ENCODE data around the gene FAM120C. TPM values are rescaled to one million over a fixed set of nuclear protein-coding genes. Genes with fewer than 3 reads are reported as not detected.

FAM120C gene
- total RNA-seq, 1 donor from 2014 or later, result 0.53 TPM

- no peak for FAIRE-seq
- Histone ChIP-seq H3K4me3 (ENCODE audit: low read depth, low read length) (no peak overlapping the region), H3K27me3 (ENCODE audit: control insufficient read depth, insufficient read depth, low read length) (no peaks in the 10 kb centered on the region), H3K36me3 (ENCODE audit: control insufficient read depth, insufficient read depth, low read length) (no peaks in the 10 kb centered on the region)
- TF ChIP-seq CTCF (IDR thresholded peaks at IDR 0.05; ENCODE audit: insufficient read depth, low read length, severe bottlenecking), result no peak
- DNase-seq (ENCODE audit: low read depth), result no peak
These were observed 66.7 kb downstream of the FAM120C start for GRCh38 chrX:54116391-54116790.

- FAIRE-seq (no peak), DNase-seq (ENCODE audit: low read depth) (no peak)
- Histone ChIP-seq H3K36me3 (ENCODE audit: control insufficient read depth, insufficient read depth, low read length) (no peaks in the 10 kb centered on the region), H3K4me3 (ENCODE audit: low read depth, low read length) (no peak overlapping the region), H3K27me3 (ENCODE audit: control insufficient read depth, insufficient read depth, low read length) (no peaks in the 10 kb centered on the region)
- TF ChIP-seq CTCF (IDR thresholded peaks at IDR 0.05; ENCODE audit: insufficient read depth, low read length, severe bottlenecking), result no peak
These were observed 89.5 kb downstream of the FAM120C start for GRCh38 chrX:54093571-54093970.

- FAIRE-seq, result no peak
These were observed 89.9 kb downstream of the FAM120C start for GRCh38 chrX:54093159-54093558.

GRCh38 chrX:54090880-54091279, 92.2 kb downstream of the FAM120C start:
- H3K4me3 ChIP-seq (ENCODE audit: low read depth, low read length), result no peak overlapping the region
- DNase-seq (ENCODE audit: low read depth), result no peak
- FAIRE-seq, result no peak
- H3K27me3 ChIP-seq (ENCODE audit: control insufficient read depth, insufficient read depth, low read length), result no peaks in the 10 kb centered on the region
- H3K36me3 ChIP-seq (ENCODE audit: control insufficient read depth, insufficient read depth, low read length), result no peaks in the 10 kb centered on the region
- TF ChIP-seq CTCF (IDR thresholded peaks at IDR 0.05; ENCODE audit: insufficient read depth, low read length, severe bottlenecking), result no peak

More at GRCh38 chrX:54093159-54093558, 89.9 kb downstream of the FAM120C start:
- Histone ChIP-seq H3K4me3 (ENCODE audit: low read depth, low read length) (no peak overlapping the region), H3K36me3 (ENCODE audit: control insufficient read depth, insufficient read depth, low read length) (no peaks in the 10 kb centered on the region), H3K27me3 (ENCODE audit: control insufficient read depth, insufficient read depth, low read length) (no peaks in the 10 kb centered on the region)
- no peak for TF ChIP-seq CTCF (IDR thresholded peaks at IDR 0.05; ENCODE audit: insufficient read depth, low read length, severe bottlenecking)
- no peak for DNase-seq (ENCODE audit: low read depth)

GRCh38 chrX:54089191-54089590, 93.9 kb downstream of the FAM120C start:
- no peak overlapping the region for H3K4me3 ChIP-seq (ENCODE audit: low read depth, low read length)
- H3K27me3 ChIP-seq (ENCODE audit: control insufficient read depth, insufficient read depth, low read length), result no peaks in the 10 kb centered on the region
- no peak for TF ChIP-seq CTCF (IDR thresholded peaks at IDR 0.05; ENCODE audit: insufficient read depth, low read length, severe bottlenecking)
- no peaks in the 10 kb centered on the region for H3K36me3 ChIP-seq (ENCODE audit: control insufficient read depth, insufficient read depth, low read length)
- DNase-seq (ENCODE audit: low read depth) (no peak), FAIRE-seq (no peak)

- H3K27me3 ChIP-seq (ENCODE audit: control insufficient read depth, insufficient read depth, low read length), result no peaks in the 10 kb centered on the region
- DNase-seq (ENCODE audit: low read depth) (no peak), FAIRE-seq (no peak)
- TF ChIP-seq CTCF (IDR thresholded peaks at IDR 0.05; ENCODE audit: insufficient read depth, low read length, severe bottlenecking), result no peak
- no peak overlapping the region for H3K4me3 ChIP-seq (ENCODE audit: low read depth, low read length)
- H3K36me3 ChIP-seq (ENCODE audit: control insufficient read depth, insufficient read depth, low read length), result no peaks in the 10 kb centered on the region
These were observed 95.4 kb downstream of the FAM120C start for GRCh38 chrX:54087661-54088060.
